Neutrophil (primary cell): Measurements from ENCODE around the gene ELN.

ENCODE experiments used
- H3K27ac ChIP-seq: fragments of 200-600 bp; sonication (generic); 2 replicates; pipeline ENCODE4 v1.5.1; 2016; ENCODE audit warnings: mild to moderate bottlenecking, moderate library complexity
- H3K27me3 ChIP-seq: fragments of 200-600 bp; sonication (generic); 2 replicates; pipeline ENCODE4 v1.6.0; 2016; ENCODE audit warnings: mild to moderate bottlenecking
- H3K36me3 ChIP-seq: fragments of 200-600 bp; sonication (generic); 2 replicates; pipeline ENCODE4 v1.5.1; 2017
- H3K4me1 ChIP-seq, 2 experiments: fragments of 200-600 bp in 1 of 2; sonication (generic) in 1 of 2; 1 replicate in 1 of 2; 2 replicates in 1 of 2; pipeline versions ENCODE4 v1.5.1 to v1.6.1; 2013 to 2016; ENCODE audit warnings: low read depth in 1 of 2, low read length in 1 of 2, mild to moderate bottlenecking in 1 of 2, moderate library complexity in 1 of 2; ENCODE audit not compliant: control insufficient read depth in 1 of 2, insufficient read depth in 1 of 2
- H3K4me3 ChIP-seq, 2 experiments: fragments of 200-600 bp in 1 of 2; sonication (generic) in 1 of 2; 1 replicate in 1 of 2; 2 replicates in 1 of 2; pipeline ENCODE4 v1.5.1; 2013 to 2016; ENCODE audit warnings: low read depth in 1 of 2, low read length in 1 of 2, mild to moderate bottlenecking in 1 of 2, moderate library complexity in 1 of 2
- H3K9me3 ChIP-seq: fragments of 200-600 bp; sonication (generic); 2 replicates; pipeline ENCODE4 v1.5.1; 2016
- TF ChIP-seq, protein P1 (sequence below): fragments of 200-600 bp; sonication (generic); IDR thresholded peaks from 2 replicates; pipeline ENCODE4 v1.5.1; 2016; ENCODE audit warnings: antibody characterized with exemption

The ELN gene

DNA sequence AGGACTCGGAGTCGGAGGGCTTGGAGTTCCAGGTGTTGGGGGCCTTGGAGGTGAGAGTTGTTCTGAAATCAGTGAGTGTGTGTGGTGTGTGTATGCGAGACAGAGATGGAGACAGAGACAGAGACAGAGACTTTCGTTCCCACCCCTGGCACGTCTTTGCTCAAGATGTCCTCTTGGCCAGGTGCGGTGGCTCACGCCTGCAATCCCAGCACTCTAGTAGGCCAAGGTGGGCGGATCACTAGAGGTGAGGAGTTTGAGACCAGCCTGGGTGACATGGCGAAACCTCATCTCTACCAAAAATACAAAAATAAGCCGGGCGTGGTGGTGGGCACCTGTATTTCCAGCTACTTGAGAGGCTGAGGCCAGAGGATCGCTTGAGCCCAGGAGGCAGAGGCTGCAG lies 35.7 kb downstream of the ELN start:
- Histone ChIP-seq H3K4me3 (no peak overlapping the region), H3K27me3 (no peaks in the 10 kb centered on the region), H3K4me1 (no peaks in the 10 kb centered on the region), H3K9me3 (no peaks in the 10 kb centered on the region), H3K36me3 (no peaks in the 10 kb centered on the region), H3K27ac (no peak overlapping the region)
- TF ChIP-seq, protein P1, sequence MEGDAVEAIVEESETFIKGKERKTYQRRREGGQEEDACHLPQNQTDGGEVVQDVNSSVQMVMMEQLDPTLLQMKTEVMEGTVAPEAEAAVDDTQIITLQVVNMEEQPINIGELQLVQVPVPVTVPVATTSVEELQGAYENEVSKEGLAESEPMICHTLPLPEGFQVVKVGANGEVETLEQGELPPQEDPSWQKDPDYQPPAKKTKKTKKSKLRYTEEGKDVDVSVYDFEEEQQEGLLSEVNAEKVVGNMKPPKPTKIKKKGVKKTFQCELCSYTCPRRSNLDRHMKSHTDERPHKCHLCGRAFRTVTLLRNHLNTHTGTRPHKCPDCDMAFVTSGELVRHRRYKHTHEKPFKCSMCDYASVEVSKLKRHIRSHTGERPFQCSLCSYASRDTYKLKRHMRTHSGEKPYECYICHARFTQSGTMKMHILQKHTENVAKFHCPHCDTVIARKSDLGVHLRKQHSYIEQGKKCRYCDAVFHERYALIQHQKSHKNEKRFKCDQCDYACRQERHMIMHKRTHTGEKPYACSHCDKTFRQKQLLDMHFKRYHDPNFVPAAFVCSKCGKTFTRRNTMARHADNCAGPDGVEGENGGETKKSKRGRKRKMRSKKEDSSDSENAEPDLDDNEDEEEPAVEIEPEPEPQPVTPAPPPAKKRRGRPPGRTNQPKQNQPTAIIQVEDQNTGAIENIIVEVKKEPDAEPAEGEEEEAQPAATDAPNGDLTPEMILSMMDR, result no peak

DNA sequence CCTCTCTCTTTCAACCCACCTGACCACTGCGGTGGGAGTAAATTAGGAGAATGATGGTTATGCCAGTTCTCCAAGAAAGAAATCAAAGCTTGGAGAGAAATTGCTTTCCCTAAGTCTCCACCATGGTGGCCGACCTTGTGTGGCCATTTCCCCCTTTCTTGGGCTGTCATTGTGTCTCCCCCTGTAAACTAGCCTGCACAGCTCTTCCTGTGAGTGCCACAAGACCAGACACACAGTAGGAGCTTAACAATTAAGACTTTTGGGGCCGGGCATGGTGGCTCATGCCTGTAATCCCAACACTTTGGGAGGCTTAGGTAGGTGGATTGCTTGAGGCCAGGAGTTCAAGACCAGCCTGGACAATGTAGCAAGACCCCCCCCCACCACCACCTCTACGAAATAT lies 36.7 kb downstream of the ELN start:
- Histone ChIP-seq H3K36me3 (no peaks in the 10 kb centered on the region), H3K27ac (no peak overlapping the region), H3K27me3 (no peaks in the 10 kb centered on the region), H3K4me3 (no peak overlapping the region), H3K9me3 (no peaks in the 10 kb centered on the region), H3K4me1 (no peaks in the 10 kb centered on the region)
- TF ChIP-seq, protein P1, result no peak

DNA sequence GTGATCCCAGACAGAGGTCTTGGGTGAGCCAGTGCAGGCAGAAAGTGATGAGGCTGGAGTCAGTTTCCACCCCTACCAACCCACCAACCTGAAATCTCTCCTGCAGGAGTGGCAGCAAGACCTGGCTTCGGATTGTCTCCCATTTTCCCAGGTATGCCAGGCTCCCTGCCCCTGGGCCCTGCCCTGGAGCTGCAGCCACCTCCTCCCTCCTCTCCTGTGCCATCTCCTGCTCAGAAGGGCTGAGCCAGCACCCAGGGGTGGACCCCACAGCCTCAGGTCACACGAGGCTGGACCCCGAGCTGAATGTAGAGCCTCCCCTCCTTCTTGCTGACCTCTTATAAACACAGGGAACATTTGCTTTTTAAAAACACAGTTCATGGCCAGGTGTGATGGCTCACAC lies 38.7 kb downstream of the ELN start:
- Histone ChIP-seq H3K27me3 (no peaks in the 10 kb centered on the region), H3K4me3 (no peak overlapping the region), H3K36me3 (no peaks in the 10 kb centered on the region), H3K9me3 (no peaks in the 10 kb centered on the region), H3K4me1 (no peaks in the 10 kb centered on the region), H3K27ac (no peak overlapping the region)
- TF ChIP-seq, protein P1, result no peak

DNA sequence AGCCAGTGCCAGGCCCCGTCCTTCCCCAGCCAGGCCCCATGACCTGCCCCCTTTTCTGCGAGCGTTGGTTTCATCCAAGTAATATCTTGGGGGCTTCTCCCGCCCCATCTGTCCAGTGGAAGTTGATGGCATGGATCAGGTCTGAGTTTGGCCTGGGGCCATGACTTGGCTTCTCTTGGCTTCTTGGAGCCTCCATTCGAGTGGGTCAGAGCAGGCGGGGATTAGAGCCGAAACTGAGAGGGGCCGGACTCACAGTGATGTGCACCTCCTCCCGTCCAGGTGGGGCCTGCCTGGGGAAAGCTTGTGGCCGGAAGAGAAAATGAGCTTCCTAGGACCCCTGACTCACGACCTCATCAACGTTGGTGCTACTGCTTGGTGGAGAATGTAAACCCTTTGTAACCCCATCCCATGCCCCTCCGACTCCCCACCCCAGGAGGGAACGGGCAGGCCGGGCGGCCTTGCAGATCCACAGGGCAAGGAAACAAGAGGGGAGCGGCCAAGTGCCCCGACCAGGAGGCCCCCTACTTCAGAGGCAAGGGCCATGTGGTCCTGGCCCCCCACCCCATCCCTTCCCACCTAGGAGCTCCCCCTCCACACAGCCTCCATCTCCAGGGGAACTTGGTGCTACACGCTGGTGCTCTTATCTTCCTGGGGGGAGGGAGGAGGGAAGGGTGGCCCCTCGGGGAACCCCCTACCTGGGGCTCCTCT lies 40.6 kb downstream of the ELN start:
- H3K4me1 ChIP-seq, result no peaks in the 10 kb centered on the region
- H3K27me3 ChIP-seq, result no peaks in the 10 kb centered on the region
- H3K36me3 ChIP-seq, result no peaks in the 10 kb centered on the region
- TF ChIP-seq, protein P1, result no peak
- H3K4me3 ChIP-seq, result no peak overlapping the region
- H3K9me3 ChIP-seq, result no peaks in the 10 kb centered on the region
- H3K27ac ChIP-seq, result no peak overlapping the region

DNA sequence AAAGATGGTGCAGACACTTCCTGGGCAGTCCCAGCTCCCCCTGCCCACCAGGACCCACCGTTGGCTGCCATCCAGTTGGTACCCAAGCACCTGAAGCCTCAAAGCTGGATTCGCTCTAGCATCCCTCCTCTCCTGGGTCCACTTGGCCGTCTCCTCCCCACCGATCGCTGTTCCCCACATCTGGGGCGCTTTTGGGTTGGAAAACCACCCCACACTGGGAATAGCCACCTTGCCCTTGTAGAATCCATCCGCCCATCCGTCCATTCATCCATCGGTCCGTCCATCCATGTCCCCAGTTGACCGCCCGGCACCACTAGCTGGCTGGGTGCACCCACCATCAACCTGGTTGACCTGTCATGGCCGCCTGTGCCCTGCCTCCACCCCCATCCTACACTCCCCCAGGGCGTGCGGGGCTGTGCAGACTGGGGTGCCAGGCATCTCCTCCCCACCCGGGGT lies 41.1 kb downstream of the ELN start:
- H3K4me3 ChIP-seq, result no peak overlapping the region
- no peak overlapping the region for H3K27ac ChIP-seq
- no peaks in the 10 kb centered on the region for H3K36me3 ChIP-seq
- TF ChIP-seq, protein P1, result no peak
- no peaks in the 10 kb centered on the region for H3K9me3 ChIP-seq
- H3K27me3 ChIP-seq, result no peaks in the 10 kb centered on the region
- no peaks in the 10 kb centered on the region for H3K4me1 ChIP-seq
